Thoracic aorta (tissue), 2 donors: ENCODE measurements around the gene PAIP2B. TPM values are rescaled to one million over a fixed set of nuclear protein-coding genes. Genes with fewer than 3 reads are reported as not detected.

ENCODE experiments used
- ATAC-seq: fragments of 150-250 bp; one replicate; pipeline ENCODE4 v1.8.0; 2017; ENCODE audit warnings: low read depth; ENCODE audit not compliant: insufficient number of reproducible peaks, low FRiP score
- DNase-seq: peaks from one replicate; pipeline ENCODE4 v3.0.0-alpha.2; 2020; ENCODE audit warnings: low spot score
- H3K27ac ChIP-seq, 2 donors: fragments of 200-600 bp; sonication (generic); 1 replicate in 1 of 2; 2 replicates in 1 of 2; pipeline ENCODE4 v1.5.1; 2016; ENCODE audit warnings: mild to moderate bottlenecking in 2 of 2, moderate library complexity in 2 of 2
- H3K27me3 ChIP-seq: fragments of 200-600 bp; sonication (generic); replicated peaks from 2 replicates; pipeline ENCODE4 v1.6.0; 2016; ENCODE audit warnings: mild to moderate bottlenecking; ENCODE audit not compliant: insufficient read depth
- H3K36me3 ChIP-seq: fragments of 200-600 bp; sonication (generic); one replicate; pipeline ENCODE4 v1.5.1; 2016
- H3K4me1 ChIP-seq, 2 donors: fragments of 200-600 bp; sonication (generic); 1 replicate in 1 of 2; 2 replicates in 1 of 2; pipeline versions ENCODE4 v1.5.1 to v1.6.0; 2016; ENCODE audit warnings: low read depth in 2 of 2, mild to moderate bottlenecking in 1 of 2; ENCODE audit not compliant: control insufficient read depth in 1 of 2
- H3K4me3 ChIP-seq: fragments of 200-600 bp; sonication (generic); 2 replicates; pipeline ENCODE4 v1.5.1; 2016; ENCODE audit warnings: mild to moderate bottlenecking
- H3K9me3 ChIP-seq: fragments of 200-600 bp; sonication (generic); 2 replicates; pipeline ENCODE4 v1.5.1; 2016
- CTCF ChIP-seq: fragments of 200-600 bp; sonication (generic); IDR thresholded peaks from one replicate; pipeline ENCODE4 v1.5.1; 2019; ENCODE audit warnings: antibody characterized with exemption
- total RNA-seq, 2 donors: library from RNA; depleted of rRNA; stranded (reverse); fragments of >200 nt; gene quantifications; one replicate each; pipeline versions ENCODE4 v1.1.0 to v1.2.3, GENCODE V29; 2016

PAIP2B gene
- total RNA-seq, 2 donors from 2014 or later = 3.3 to 4.7 TPM

- ATAC-seq (no peak), DNase-seq (no peak)
- Histone ChIP-seq H3K4me3 (no peak overlapping the region), H3K27ac (no peak overlapping the region), H3K4me1 (no peaks in the 10 kb centered on the region), H3K27me3 (no peaks in the 10 kb centered on the region), H3K36me3 (no peaks in the 10 kb centered on the region), H3K9me3 (no peaks in the 10 kb centered on the region)
- TF ChIP-seq CTCF = no peak
Observed at GRCh38 chr2:71174207-71174606, 52.7 kb downstream of the PAIP2B start.

GRCh38 chr2:71173096-71173495, 53.8 kb downstream of the PAIP2B start:
- no peak overlapping the region for H3K4me3 ChIP-seq
- no peaks in the 10 kb centered on the region for H3K4me1 ChIP-seq
- ATAC-seq = no peak
- H3K27me3 ChIP-seq = no peaks in the 10 kb centered on the region
- TF ChIP-seq CTCF = no peak
- no peak overlapping the region for H3K27ac ChIP-seq
- no peaks in the 10 kb centered on the region for H3K36me3 ChIP-seq
- DNase-seq = no peak
- H3K9me3 ChIP-seq = no peaks in the 10 kb centered on the region

GRCh38 chr2:71166812-71167211, 60.1 kb downstream of the PAIP2B start:
- H3K27ac ChIP-seq = no peak overlapping the region
- no peaks in the 10 kb centered on the region for H3K4me1 ChIP-seq
- H3K36me3 ChIP-seq = no peaks in the 10 kb centered on the region
- DNase-seq = no peak
- no peaks in the 10 kb centered on the region for H3K9me3 ChIP-seq
- no peak for TF ChIP-seq CTCF
- H3K4me3 ChIP-seq = no peak overlapping the region
- no peaks in the 10 kb centered on the region for H3K27me3 ChIP-seq
- no peak for ATAC-seq

GRCh38 chr2:71157124-71157793, 69.6 kb downstream of the PAIP2B start:
- H3K9me3 ChIP-seq = no peaks in the 10 kb centered on the region
- no peaks in the 10 kb centered on the region for H3K36me3 ChIP-seq
- peak overlapping the region; percentile 25 for H3K4me3 ChIP-seq
- DNase-seq (no peak), ATAC-seq (no peak)
- H3K27ac ChIP-seq = no peak overlapping the region
- H3K4me1 ChIP-seq = peaks cover 4 to 9% of the 10 kb centered on the region in 2 donors
- peak; percentile 51 for TF ChIP-seq CTCF
- H3K27me3 ChIP-seq = no peaks in the 10 kb centered on the region

GRCh38 chr2:71156573-71156972, 70.3 kb downstream of the PAIP2B start:
- no peak for TF ChIP-seq CTCF
- Histone ChIP-seq H3K27ac (no peak overlapping the region), H3K36me3 (no peaks in the 10 kb centered on the region), H3K9me3 (no peaks in the 10 kb centered on the region), H3K27me3 (no peaks in the 10 kb centered on the region), H3K4me3 (no peak overlapping the region), H3K4me1 (peaks cover 4 to 9% of the 10 kb centered on the region in 2 donors)
- DNase-seq (no peak), ATAC-seq (no peak)
